CD14-positive monocyte (primary cell): ENCODE results near the gene CAPG. TPM values are rescaled to one million over a fixed set of nuclear protein-coding genes. Genes with fewer than 3 reads are reported as not detected.
A peak's percentile ranks its signal among the peaks of the same experiment; 100 is the strongest.

Experiments
- DNase-seq, 3 donors: peaks; one replicate each; pipeline ENCODE4 v3.0.0-alpha.2; 2011 to 2022
- H2AFZ ChIP-seq: 2 replicates; pipeline ENCODE4 v1.6.0; 2012; ENCODE audit warnings: mild to moderate bottlenecking, low read depth, low read length, inconsistent platforms; ENCODE audit not compliant: insufficient read depth, poor library complexity, severe bottlenecking
- H3K27ac ChIP-seq, 2 donors: 1 replicate in 1 of 2; 2 replicates in 1 of 2; pipeline ENCODE4 v1.5.1; 2012 to 2013; ENCODE audit warnings: low read length in 2 of 2, control low read depth in 1 of 2, inconsistent platforms in 1 of 2, low read depth in 1 of 2, mild to moderate bottlenecking in 1 of 2
- H3K27me3 ChIP-seq, 2 donors: one replicate each; pipeline versions ENCODE4 v1.6.0 to v1.6.1; 2011 to 2013; ENCODE audit warnings: low read length in 2 of 2; ENCODE audit not compliant: control insufficient read depth in 2 of 2, insufficient read depth in 2 of 2
- H3K36me3 ChIP-seq, 2 donors: replicated peaks in 1 of 2; 1 replicate in 1 of 2; 2 replicates in 1 of 2; pipeline versions ENCODE4 v1.5.1 to v1.6.1; 2012 to 2013; ENCODE audit warnings: low read length in 2 of 2, control low read depth in 1 of 2, inconsistent platforms in 1 of 2, mild to moderate bottlenecking in 1 of 2; ENCODE audit not compliant: insufficient read depth in 2 of 2, control insufficient read depth in 1 of 2
- H3K4me1 ChIP-seq, 2 donors: 1 replicate in 1 of 2; 2 replicates in 1 of 2; pipeline versions ENCODE4 v1.5.1 to v1.6.1; 2012 to 2013; ENCODE audit warnings: low read length in 2 of 2, control low read depth in 1 of 2, inconsistent platforms in 1 of 2, mild to moderate bottlenecking in 1 of 2, moderate library complexity in 1 of 2; ENCODE audit not compliant: insufficient read depth in 2 of 2, control insufficient read depth in 1 of 2
- H3K4me2 ChIP-seq: replicated peaks from 2 replicates; pipeline ENCODE3; 2012; ENCODE audit warnings: low read length, moderate library complexity, mild to moderate bottlenecking; ENCODE audit not compliant: poor library complexity, severe bottlenecking; ENCODE audit errors: extremely low read depth
- H3K4me3 ChIP-seq, 3 experiments: fragments of 200-600 bp in 1 of 3; sonication (generic) in 1 of 3; replicated peaks in 1 of 3; 1 replicate in 2 of 3; 2 replicates in 1 of 3; pipeline ENCODE4 v1.5.1; 2011 to 2013; ENCODE audit warnings: low read length in 3 of 3, mild to moderate bottlenecking in 3 of 3, control low read depth in 2 of 3, low read depth in 2 of 3, inconsistent platforms in 1 of 3, moderate library complexity in 1 of 3
- H3K79me2 ChIP-seq: 2 replicates; pipeline ENCODE4 v1.6.0; 2012; ENCODE audit warnings: mild to moderate bottlenecking, control low read depth, inconsistent platforms, low read length, moderate library complexity; ENCODE audit not compliant: insufficient read depth
- H3K9ac ChIP-seq: 2 replicates; pipeline ENCODE4 v1.6.0; 2017; ENCODE audit warnings: low read length, mild to moderate bottlenecking; ENCODE audit not compliant: insufficient read depth, poor library complexity, severe bottlenecking
- H3K9me3 ChIP-seq, 2 donors: replicated peaks in 1 of 2; 1 replicate in 1 of 2; 2 replicates in 1 of 2; pipeline versions ENCODE4 v1.5.1 to v1.6.1; 2012 to 2013; ENCODE audit warnings: low read length in 2 of 2, control low read depth in 1 of 2; ENCODE audit not compliant: control insufficient read depth in 1 of 2, insufficient read depth in 1 of 2
- H4K20me1 ChIP-seq: 2 replicates; pipeline ENCODE4 v1.6.0; 2012; ENCODE audit warnings: mild to moderate bottlenecking, low read length, control low read depth, moderate library complexity; ENCODE audit not compliant: insufficient read depth
- H3K27ac Mint-ChIP-seq, 7 donors: one replicate each; pipeline ENCODE4 v1.8.0; 2020; ENCODE audit warnings: mild to moderate bottlenecking in 7 of 7, mixed read lengths in 7 of 7, moderate library complexity in 6 of 7, inconsistent platforms in 2 of 7
- H3K27me3 Mint-ChIP-seq, 3 donors: one replicate each; pipeline ENCODE4 v1.8.0; 2021 to 2022; ENCODE audit warnings: low read depth in 3 of 3, mild to moderate bottlenecking in 3 of 3, mixed read lengths in 3 of 3, moderate library complexity in 3 of 3, inconsistent platforms in 1 of 3
- H3K36me3 Mint-ChIP-seq, 2 donors: one replicate each; pipeline ENCODE4 v1.8.0; 2020; ENCODE audit warnings: mixed read lengths in 2 of 2, inconsistent platforms in 1 of 2, mild to moderate bottlenecking in 1 of 2
- H3K4me1 Mint-ChIP-seq: one replicate; pipeline ENCODE4 v1.8.0; 2020; ENCODE audit warnings: mild to moderate bottlenecking, mixed read lengths
- H3K4me3 Mint-ChIP-seq, 2 donors: one replicate each; pipeline ENCODE4 v1.8.0; 2020; ENCODE audit warnings: mild to moderate bottlenecking in 2 of 2, mixed read lengths in 2 of 2, moderate library complexity in 1 of 2
- H3K9me3 Mint-ChIP-seq, 7 donors: one replicate each; pipeline ENCODE4 v1.8.0; 2020 to 2022; ENCODE audit warnings: mixed read lengths in 7 of 7, mild to moderate bottlenecking in 6 of 7, moderate library complexity in 6 of 7, inconsistent platforms in 2 of 7
- CTCF ChIP-seq: fragments of 200-600 bp; IDR thresholded peaks from one replicate; pipeline ENCODE4 v1.8.0; 2022; ENCODE audit warnings: antibody characterized with exemption, mild to moderate bottlenecking
- WGBS: methylation state at CpG from one replicate; pipeline ENCODE4 v1.1.5; 2013; ENCODE audit warnings: missing lambda C conversion rate; ENCODE audit not compliant: insufficient coverage; 5-methylcytosine and 5-hydroxymethylcytosine counted together
- intact Hi-C, 2 donors: fragments of 100-400 bp; cut with micrococcal nuclease; formaldehyde crosslinking; loops; one replicate each; pipeline versions ENCODE4 v1.15.0 to v1.15.1; 2023
- polyA plus RNA-seq, 3 donors: library from polyadenylated mRNA; depleted of rRNA in 1 of 3; unstranded in 2 of 3; stranded (reverse) in 1 of 3; fragments of 300-500 nt in 2 of 3; fragments of >200 nt in 1 of 3; fragmentation: Illumina TruSeq in 2 of 3; gene quantifications; 1 replicate in 2 of 3; 2 replicates in 1 of 3; pipeline ENCODE4 v1.2.3, GENCODE V29; 2012 to 2021

CAPG gene
- polyA plus RNA-seq, 3 donors = 474 to 847 (median 631) TPM

DNA sequence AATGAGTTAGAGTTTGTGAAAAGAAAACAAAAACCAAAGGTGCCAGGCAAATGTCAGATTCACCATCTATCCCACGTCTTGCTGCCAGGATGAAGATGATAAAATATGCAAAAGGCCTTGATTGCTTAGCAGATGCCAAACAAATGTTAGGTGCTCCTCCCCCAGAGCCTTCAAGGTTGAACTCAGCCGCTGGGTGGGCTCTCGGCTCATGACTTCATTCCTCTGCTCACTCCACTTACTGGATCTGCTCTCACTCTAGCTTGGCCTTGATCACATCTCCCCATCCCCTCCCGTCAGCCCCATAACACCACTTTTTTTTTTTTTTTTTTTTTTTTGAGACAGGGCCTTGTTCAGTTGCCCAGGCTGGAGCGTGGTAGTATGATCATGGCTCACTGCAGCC, 46.9 kb upstream of the CAPG start:
- Histone ChIP-seq H3K36me3 (no peaks in the 10 kb centered on the region), H3K4me1 (no peaks in the 10 kb centered on the region), H3K79me2 (no peaks in the 10 kb centered on the region), H3K27me3 (no peaks in the 10 kb centered on the region), H4K20me1 (no peaks in the 10 kb centered on the region), H3K4me3 (no peak overlapping the region), H3K9me3 (no peaks in the 10 kb centered on the region), H3K27ac (no peak overlapping the region), H2AFZ (no peak overlapping the region), H3K9ac (no peak overlapping the region), H3K4me2 (no peak overlapping the region)
- TF ChIP-seq CTCF = no peak
- no peak overlapping the region for H3K4me3 Mint-ChIP-seq
- 96% methylated on average over 4 of the region's 5 CpGs for WGBS
- H3K4me1 Mint-ChIP-seq = peaks cover 4% of the 10 kb centered on the region
- no peak overlapping the region for H3K27ac Mint-ChIP-seq
- H3K36me3 Mint-ChIP-seq = no peaks in the 10 kb centered on the region
- H3K27me3 Mint-ChIP-seq = peaks cover 2% of the 10 kb centered on the region in 3 donors
- intact Hi-C loops = no loop called here
- H3K9me3 Mint-ChIP-seq = peaks cover 0 to 3% (median 0%) of the 10 kb centered on the region in 7 donors
- no peak for DNase-seq

DNA sequence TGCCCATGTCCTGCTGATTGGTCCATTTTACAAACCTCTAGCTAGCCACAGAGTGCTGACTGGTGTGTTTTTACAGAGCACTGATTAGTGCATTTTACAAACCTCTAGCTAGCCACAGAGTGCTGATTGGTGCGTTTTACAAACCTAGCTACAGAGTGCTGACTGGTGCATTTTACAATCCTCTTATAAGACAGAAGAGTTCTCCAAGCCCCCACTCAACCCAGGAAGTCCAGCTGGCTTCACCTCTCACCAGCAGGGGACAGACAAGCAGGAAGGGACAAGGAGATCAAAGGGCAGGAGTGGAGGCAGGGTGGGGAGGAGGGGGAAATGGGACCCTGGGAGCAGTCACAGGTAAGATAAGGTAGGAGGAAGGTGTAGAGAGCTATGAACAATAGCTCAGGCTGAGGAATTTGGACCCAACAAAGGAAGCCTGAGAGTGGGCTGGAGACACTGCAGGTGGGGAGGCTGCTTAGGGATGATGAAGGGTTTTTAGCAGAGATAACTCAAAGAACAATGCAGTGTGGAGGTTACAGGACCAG, 45.5 kb upstream of the CAPG start:
- Mint-ChIP-seq H3K9me3 (peaks cover 0 to 3% (median 0%) of the 10 kb centered on the region in 7 donors), H3K36me3 (no peaks in the 10 kb centered on the region), H3K27ac (peak overlapping the region in 1 of 7 donors; percentile 26), H3K4me1 (peaks cover 4% of the 10 kb centered on the region), H3K4me3 (no peak overlapping the region), H3K27me3 (peaks cover 2% of the 10 kb centered on the region in 3 donors)
- H3K9me3 ChIP-seq = no peaks in the 10 kb centered on the region
- intact Hi-C loops = no loop called here
- no peak overlapping the region for H3K4me2 ChIP-seq
- H3K4me3 ChIP-seq = no peak overlapping the region
- H3K9ac ChIP-seq = no peak overlapping the region
- 100% methylated on average over 1 of the region's 1 CpG for WGBS
- no peaks in the 10 kb centered on the region for H3K27me3 ChIP-seq
- DNase-seq = no peak
- no peak overlapping the region for H3K27ac ChIP-seq
- no peaks in the 10 kb centered on the region for H3K79me2 ChIP-seq
- H3K36me3 ChIP-seq = no peaks in the 10 kb centered on the region
- H3K4me1 ChIP-seq = no peaks in the 10 kb centered on the region
- H2AFZ ChIP-seq = peak overlapping the region; percentile 24
- no peak for TF ChIP-seq CTCF
- no peaks in the 10 kb centered on the region for H4K20me1 ChIP-seq
